K562 (cell line): ENCODE measurements around the gene TPSG1. TPM values are rescaled to one million over a fixed set of nuclear protein-coding genes. Genes with fewer than 3 reads are reported as not detected.

Source experiments
- ATAC-seq: fragments of 200-7000 bp; cut with Tn5 transposase; 3 replicates; pipeline ENCODE4 v1.9.1; 2020; ENCODE audit warnings: moderate library complexity
- BruUV-seq: library from RNA; stranded (reverse); fragments of 400-500 nt; replicated peaks from 2 replicates; lab custom pipeline; 2021; lab: Mats Ljungman, UMichigan
- CTCF ChIA-PET: fragments of 300-600 bp; formaldehyde crosslinking; extraction: SDS; loops from one replicate; lab custom pipeline; 2021; ENCODE audit warnings: low intra/inter-chr PET ratio; lab: Yijun Ruan, JAX
- POLR2A ChIA-PET: fragments of 300-600, 350-650 bp; sonication (Branson Sonifier 250); formaldehyde crosslinking; extraction: SDS; loops from one replicate; lab custom pipeline; 2021; ENCODE audit warnings: antibody characterized with exemption, inconsistent platforms; lab: Yijun Ruan, JAX
- DNase-seq, 4 experiments: peaks; one replicate each; pipeline versions ENCODE4 v3.0.0 to v3.0.0-alpha.2; 2011 to 2018; ENCODE audit warnings: low spot score in 3 of 4, mixed read lengths in 3 of 4; ENCODE audit errors: extremely low read depth in 1 of 4
- FAIRE-seq: peaks from 2 replicates; lab custom pipeline; 2011; peaks lifted over from hg19 to GRCh38; lab: Jason Lieb, UNC
- H2AFZ ChIP-seq: 2 replicates; pipeline ENCODE4 v1.6.0; 2011; ENCODE audit warnings: low read depth, low read length, control low read depth, inconsistent platforms
- H3K27ac ChIP-seq: fragments of 200-600 bp; 3 replicates; pipeline ENCODE4 v1.8.0; 2011; ENCODE audit warnings: low read depth, mild to moderate bottlenecking, control low read depth, inconsistent platforms, low read length, moderate library complexity, mixed read lengths; ENCODE audit errors: extremely low read depth
- H3K27me3 ChIP-seq, 2 experiments: fragments of 300-600 bp in 1 of 2; 2 replicates in 1 of 2; 3 replicates in 1 of 2; pipeline versions ENCODE4 v1.6.0 to v1.8.0; 2011; ENCODE audit warnings: inconsistent platforms in 2 of 2, low read length in 2 of 2, mild to moderate bottlenecking in 1 of 2, mixed read lengths in 1 of 2, moderate library complexity in 1 of 2; ENCODE audit not compliant: control insufficient read depth in 2 of 2, insufficient read depth in 2 of 2
- H3K36me3 ChIP-seq: fragments of 300-600 bp; 3 replicates; pipeline ENCODE4 v1.8.0; 2011; ENCODE audit warnings: mild to moderate bottlenecking, low read length, inconsistent platforms; ENCODE audit not compliant: control insufficient read depth, insufficient read depth
- H3K4me1 ChIP-seq, 2 experiments: fragments of 200-600 bp in 1 of 2; replicated peaks in 1 of 2; 2 replicates in 1 of 2; 3 replicates in 1 of 2; pipeline versions ENCODE4 v1.5.1 to v1.8.0; 2011; ENCODE audit warnings: inconsistent platforms in 2 of 2, low read length in 2 of 2, mild to moderate bottlenecking in 1 of 2, mixed read lengths in 1 of 2, moderate library complexity in 1 of 2; ENCODE audit not compliant: control insufficient read depth in 2 of 2, insufficient read depth in 2 of 2
- H3K4me2 ChIP-seq: 2 replicates; pipeline ENCODE4 v1.6.1; 2011; ENCODE audit warnings: low read length, control low read depth, inconsistent platforms, mixed read lengths; ENCODE audit not compliant: insufficient read depth
- H3K4me3 ChIP-seq: fragments of 200-600 bp; sonication (generic), shearing (Covaris generic); 2 replicates; pipeline ENCODE4 v1.5.1; 2016; ENCODE audit warnings: control low read depth, inconsistent platforms
- H3K79me2 ChIP-seq: fragments of 200-600 bp; 3 replicates; pipeline ENCODE4 v1.8.0; 2011; ENCODE audit warnings: low read length, inconsistent platforms; ENCODE audit not compliant: control insufficient read depth, insufficient read depth
- H3K9ac ChIP-seq, 2 experiments: 2 replicates each; pipeline versions ENCODE4 v1.6.0 to v1.6.1; 2011; ENCODE audit warnings: low read depth in 2 of 2, low read length in 2 of 2, control low read depth in 1 of 2, inconsistent platforms in 1 of 2, mild to moderate bottlenecking in 1 of 2, mixed read lengths in 1 of 2; ENCODE audit not compliant: insufficient read depth in 1 of 2
- H3K9me1 ChIP-seq: one replicate; pipeline ENCODE4 v1.6.0; 2011; ENCODE audit warnings: inconsistent platforms, mild to moderate bottlenecking, low read length, moderate library complexity; ENCODE audit not compliant: control insufficient read depth, insufficient read depth
- H3K9me3 ChIP-seq: replicated peaks from 2 replicates; pipeline ENCODE4 v1.5.1; 2011; ENCODE audit warnings: low read depth, low read length, inconsistent platforms; ENCODE audit not compliant: control insufficient read depth, insufficient read depth
- H4K20me1 ChIP-seq: replicated peaks from 2 replicates; pipeline ENCODE4 v1.6.1; 2011; ENCODE audit warnings: low read length, inconsistent platforms, mixed read lengths; ENCODE audit not compliant: control insufficient read depth, insufficient read depth
- FOXK2 ChIP-seq, 2 experiments: fragments of 450-650 bp; IDR thresholded peaks in 1 of 2; conservative IDR thresholded peaks in 1 of 2; 2 replicates each; pipeline ENCODE4 v1.6.1; 2016; ENCODE audit warnings: low read depth in 2 of 2, mild to moderate bottlenecking in 1 of 2
- ZKSCAN1 ChIP-seq: fragments of 150-350 bp; IDR thresholded peaks from 2 replicates; pipeline ENCODE4 v1.6.1; 2016; ENCODE audit warnings: low read depth, low read length
- WGBS: fragments of 100-300 bp; shearing (Covaris generic); methylation state at CpG from one replicate; pipeline ENCODE4 v1.1.6; 2016; ENCODE audit warnings: low coverage, mixed read lengths; ENCODE audit not compliant: insufficient coverage; ENCODE audit errors: missing lambda C conversion rate; 5-methylcytosine and 5-hydroxymethylcytosine counted together
- in situ Hi-C: fragments of 300-500 bp; cut with MboI; formaldehyde crosslinking; loops from 4 replicates; pipeline ENCODE4 v1.15.0; 2018; ENCODE audit warnings: inconsistent platforms, mixed read lengths
- intact Hi-C: fragments of 100-400 bp; cut with micrococcal nuclease; formaldehyde crosslinking; loops from 2 replicates; pipeline ENCODE4 v1.14.2; 2022
- polyA plus RNA-seq, 8 experiments: library from polyadenylated mRNA; depleted of rRNA in 4 of 8; stranded (reverse) in 5 of 8; unstranded in 3 of 8; fragments of >200 nt; fragmentation: Nextera tagmentation in 2 of 8; fragmentation: Illumina TruSeq in 1 of 8; extraction: Ambion mirVana in 2 of 8; extraction: Trizol in 1 of 8; gene quantifications; 2 replicates each; pipeline versions ENCODE4 v1.2.1 to v1.2.3, GENCODE V29; 2011 to 2014; ENCODE audit warnings: inconsistent platforms in 1 of 8, missing spikeins in 1 of 8
- total RNA-seq, 7 experiments: library from RNA; depleted of rRNA in 6 of 7; stranded (reverse); fragments of >200 nt in 6 of 7; fragmentation: Illumina TruSeq in 2 of 7; extraction: Trizol in 2 of 7; gene quantifications; 2 replicates each; pipeline versions ENCODE4 v1.2.1 to v1.2.3, GENCODE V29; 2011 to 2021; ENCODE audit warnings: low replicate concordance in 1 of 7
- TF ChIP-seq, protein P1 (sequence below): fragments of 250-450 bp; sonication (Bioruptor Pico); IDR thresholded peaks from 2 replicates; pipeline ENCODE4 v1.4.0; 2020; ENCODE audit warnings: borderline replicate concordance

The TPSG1 gene
- total and polyA plus RNA-seq, 9 of the 15 experiments (the other 6 are each of a cell fraction or from before 2014, with no cell fraction given), result not detected

- TF ChIP-seq ZKSCAN1 (peak; percentile 98), FOXK2 (conservative IDR thresholded peaks at IDR 0.05 in 1 of 2, IDR thresholded peaks at IDR 0.05 in 1 of 2; ENCODE audit: low read depth in 2 of 2) (no peak)
Observed at GRCh38 chr16:1173788-1174451, 51.1 kb downstream of the TPSG1 start (continued).

DNA sequence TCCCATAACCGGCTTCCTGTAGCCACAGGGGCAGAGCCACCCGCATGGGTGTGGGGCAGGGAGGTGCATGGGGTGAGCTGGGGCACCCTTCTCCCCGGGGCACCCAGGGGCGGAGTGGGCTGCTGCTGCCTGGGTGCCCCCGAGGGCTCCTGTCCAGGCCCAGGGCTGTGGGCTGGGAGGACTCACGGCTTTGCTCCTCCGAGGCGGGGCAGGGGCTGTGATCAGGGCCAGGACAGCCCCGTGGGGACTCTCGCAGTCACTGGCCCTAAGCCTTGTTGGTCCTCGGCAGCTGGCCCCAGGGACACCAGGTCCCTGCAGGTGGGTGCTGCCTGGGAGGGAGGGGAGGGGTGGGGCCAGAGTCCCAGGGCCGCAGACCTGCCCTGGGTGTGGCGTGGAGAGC lies 52.4 kb downstream of the TPSG1 start:
- Histone ChIP-seq H3K36me3 (no peaks in the 10 kb centered on the region), H3K79me2 (no peaks in the 10 kb centered on the region), H3K9me1 (no peaks in the 10 kb centered on the region), H3K9ac (no peak overlapping the region), H3K4me2 (no peak overlapping the region), H3K27me3 (peaks cover 38 to 81% of the 10 kb centered on the region in 2 experiments; a peak in 3 of 5 replicates)
- intact Hi-C loops, result no loop called here
- BruUV-seq, result no TSS peak
- ChIA-PET POLR2A (interaction anchor here (0.5 to 1.3 kb wide), 4 partner anchors 9 to 1084 kb away, joined by 3 to 6 read pairs (median 3); no protein-coding TSS in a partner anchor), CTCF (no interaction called here)
- WGBS, result 0% methylated on average over 9 of the region's 13 CpGs
- TF ChIP-seq, protein P1, sequence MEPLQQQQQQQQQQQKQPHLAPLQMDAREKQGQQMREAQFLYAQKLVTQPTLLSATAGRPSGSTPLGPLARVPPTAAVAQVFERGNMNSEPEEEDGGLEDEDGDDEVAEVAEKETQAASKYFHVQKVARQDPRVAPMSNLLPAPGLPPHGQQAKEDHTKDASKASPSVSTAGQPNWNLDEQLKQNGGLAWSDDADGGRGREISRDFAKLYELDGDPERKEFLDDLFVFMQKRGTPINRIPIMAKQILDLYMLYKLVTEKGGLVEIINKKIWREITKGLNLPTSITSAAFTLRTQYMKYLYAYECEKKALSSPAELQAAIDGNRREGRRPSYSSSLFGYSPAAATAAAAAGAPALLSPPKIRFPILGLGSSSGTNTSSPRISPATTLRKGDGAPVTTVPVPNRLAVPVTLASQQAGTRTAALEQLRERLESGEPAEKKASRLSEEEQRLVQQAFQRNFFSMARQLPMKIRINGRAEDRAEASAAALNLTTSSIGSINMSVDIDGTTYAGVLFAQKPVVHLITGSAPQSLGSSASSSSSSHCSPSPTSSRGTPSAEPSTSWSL (CRISPR knock-in tag), result no peak
- TF ChIP-seq, all 486 proteins: peak for 0
- FAIRE-seq (no peak), ATAC-seq (no peak), DNase-seq (peak in 1 of 4 experiments; percentile 15)
- Histone ChIP-seq H2AFZ (no peak overlapping the region), H3K27ac (no peak overlapping the region), H4K20me1 (peaks cover 15% of the 10 kb centered on the region), H3K9me3 (no peaks in the 10 kb centered on the region), H3K4me3 (no peak overlapping the region), H3K4me1 (peaks cover 0 to 71% of the 10 kb centered on the region in 2 experiments; a peak in 2 of 5 replicates)
- in situ Hi-C loops, result no loop called here
